HUES64 (cell line): ENCODE data around the gene C3orf70.

ENCODE experiments used
- H3K27ac ChIP-seq: 2 replicates; pipeline ENCODE4 v1.7.0; 2013; ENCODE audit warnings: low read depth, low read length, inconsistent platforms
- H3K27me3 ChIP-seq: 2 replicates; pipeline ENCODE4 v1.6.1; 2013; ENCODE audit warnings: mild to moderate bottlenecking, low read length; ENCODE audit not compliant: insufficient read depth
- H3K36me3 ChIP-seq: 2 replicates; pipeline ENCODE4 v1.6.1; 2013; ENCODE audit warnings: mild to moderate bottlenecking, low read length; ENCODE audit not compliant: insufficient read depth
- H3K4me1 ChIP-seq: 2 replicates; pipeline ENCODE4 v1.6.1; 2013; ENCODE audit warnings: mild to moderate bottlenecking, low read length, moderate library complexity; ENCODE audit not compliant: insufficient read depth
- H3K4me3 ChIP-seq: 2 replicates; pipeline ENCODE4 v1.5.1; 2013; ENCODE audit warnings: mild to moderate bottlenecking, low read length, moderate library complexity
- H3K9ac ChIP-seq: 2 replicates; pipeline ENCODE4 v1.6.1; 2013; ENCODE audit warnings: mild to moderate bottlenecking, low read depth, low read length
- H3K9me3 ChIP-seq: 2 replicates; pipeline ENCODE4 v1.6.1; 2013; ENCODE audit warnings: low read depth, low read length; ENCODE audit not compliant: insufficient read depth
- WGBS: fragments of 150-250, 120-280 bp; methylation state at CpG from one replicate; pipeline ENCODE4 v1.1.7; 2013; ENCODE audit warnings: missing lambda C conversion rate; 5-methylcytosine and 5-hydroxymethylcytosine counted together

The C3orf70 gene

GRCh38 chr3:185172086-185173049 is 19.5 kb upstream of the C3orf70 start:
- no peak overlapping the region for H3K9ac ChIP-seq
- H3K27me3 ChIP-seq = no peaks in the 10 kb centered on the region
- no peak overlapping the region for H3K27ac ChIP-seq
- H3K4me1 ChIP-seq = peaks cover 12% of the 10 kb centered on the region
- no peak overlapping the region for H3K4me3 ChIP-seq
- no peaks in the 10 kb centered on the region for H3K36me3 ChIP-seq
- no peaks in the 10 kb centered on the region for H3K9me3 ChIP-seq
- 82% methylated on average over 11 of the region's 11 CpGs for WGBS

DNA sequence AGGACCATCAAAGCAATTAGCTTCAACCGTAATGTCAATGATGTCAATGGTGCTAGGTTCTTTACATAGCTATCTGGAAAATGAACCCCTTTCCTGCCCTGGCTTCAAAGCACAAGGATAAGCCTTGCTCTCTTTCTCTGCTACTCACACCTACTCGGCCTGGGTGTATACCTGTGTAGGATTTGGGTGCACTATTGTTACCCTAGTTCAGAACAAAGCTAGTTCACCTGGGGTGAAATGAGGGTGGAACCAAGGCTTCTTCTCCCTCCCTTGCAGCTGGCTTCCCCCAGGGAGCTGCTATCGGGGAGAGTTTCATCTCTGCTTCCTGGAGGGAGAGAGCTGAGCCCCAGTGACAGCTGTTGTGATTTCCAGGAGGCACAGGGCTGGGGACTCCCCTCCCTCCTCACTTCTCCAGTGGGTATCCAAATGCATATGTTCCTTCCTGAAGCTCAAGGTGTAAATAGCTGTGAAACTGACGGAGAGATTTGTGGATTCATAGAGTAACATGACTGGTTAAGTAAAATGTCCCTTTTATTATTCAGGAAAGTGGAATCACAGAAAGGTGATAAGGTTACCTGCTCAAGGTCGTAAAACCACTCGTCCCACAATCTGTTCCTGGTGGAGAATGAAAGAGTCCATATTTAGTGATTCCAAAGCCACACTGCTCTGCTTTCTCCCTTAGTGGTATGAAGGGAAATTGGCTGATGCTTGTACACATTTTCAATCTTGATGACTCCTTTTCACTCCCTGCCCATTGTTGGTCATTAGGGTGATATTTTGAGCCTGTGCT is 11.8 kb upstream of the C3orf70 start:
- H3K27ac ChIP-seq = no peak overlapping the region
- H3K4me1 ChIP-seq = no peaks in the 10 kb centered on the region
- H3K36me3 ChIP-seq = no peaks in the 10 kb centered on the region
- 70% methylated on average over 5 of the region's 6 CpGs for WGBS
- no peak overlapping the region for H3K9ac ChIP-seq
- H3K9me3 ChIP-seq = no peaks in the 10 kb centered on the region
- no peak overlapping the region for H3K4me3 ChIP-seq
- H3K27me3 ChIP-seq = no peaks in the 10 kb centered on the region

GRCh38 chr3:185162634-185163033 is 9.8 kb upstream of the C3orf70 start:
- no peaks in the 10 kb centered on the region for H3K36me3 ChIP-seq
- H3K9me3 ChIP-seq = no peaks in the 10 kb centered on the region
- no peak overlapping the region for H3K9ac ChIP-seq
- no peak overlapping the region for H3K4me3 ChIP-seq
- 89% methylated on average over 8 of the region's 8 CpGs for WGBS
- H3K4me1 ChIP-seq = no peaks in the 10 kb centered on the region
- no peaks in the 10 kb centered on the region for H3K27me3 ChIP-seq
- H3K27ac ChIP-seq = no peak overlapping the region

GRCh38 chr3:185161761-185162160 is 8.9 kb upstream of the C3orf70 start:
- no peaks in the 10 kb centered on the region for H3K4me1 ChIP-seq
- 92% methylated on average over 4 of the region's 5 CpGs for WGBS
- no peaks in the 10 kb centered on the region for H3K36me3 ChIP-seq
- no peak overlapping the region for H3K4me3 ChIP-seq
- no peaks in the 10 kb centered on the region for H3K9me3 ChIP-seq
- no peak overlapping the region for H3K27ac ChIP-seq
- H3K27me3 ChIP-seq = no peaks in the 10 kb centered on the region
- no peak overlapping the region for H3K9ac ChIP-seq

GRCh38 chr3:185157347-185157746 is 4.5 kb upstream of the C3orf70 start:
- peaks cover 13% of the 10 kb centered on the region for H3K27me3 ChIP-seq
- no peaks in the 10 kb centered on the region for H3K9me3 ChIP-seq
- no peak overlapping the region for H3K27ac ChIP-seq
- 89% methylated on average over 3 of the region's 3 CpGs for WGBS
- H3K36me3 ChIP-seq = no peaks in the 10 kb centered on the region
- no peak overlapping the region for H3K4me3 ChIP-seq
- no peak overlapping the region for H3K9ac ChIP-seq
- H3K4me1 ChIP-seq = no peaks in the 10 kb centered on the region

GRCh38 chr3:185155678-185156077 is 2.8 kb upstream of the C3orf70 start:
- Histone ChIP-seq H3K36me3 (no peaks in the 10 kb centered on the region), H3K27me3 (peaks cover 30% of the 10 kb centered on the region), H3K9me3 (no peaks in the 10 kb centered on the region), H3K4me1 (peaks cover 7% of the 10 kb centered on the region; the same call in 1 of the 2 replicates), H3K27ac (no peak overlapping the region), H3K9ac (no peak overlapping the region), H3K4me3 (no peak overlapping the region)
- WGBS = 86% methylated on average over 4 of the region's 5 CpGs

DNA sequence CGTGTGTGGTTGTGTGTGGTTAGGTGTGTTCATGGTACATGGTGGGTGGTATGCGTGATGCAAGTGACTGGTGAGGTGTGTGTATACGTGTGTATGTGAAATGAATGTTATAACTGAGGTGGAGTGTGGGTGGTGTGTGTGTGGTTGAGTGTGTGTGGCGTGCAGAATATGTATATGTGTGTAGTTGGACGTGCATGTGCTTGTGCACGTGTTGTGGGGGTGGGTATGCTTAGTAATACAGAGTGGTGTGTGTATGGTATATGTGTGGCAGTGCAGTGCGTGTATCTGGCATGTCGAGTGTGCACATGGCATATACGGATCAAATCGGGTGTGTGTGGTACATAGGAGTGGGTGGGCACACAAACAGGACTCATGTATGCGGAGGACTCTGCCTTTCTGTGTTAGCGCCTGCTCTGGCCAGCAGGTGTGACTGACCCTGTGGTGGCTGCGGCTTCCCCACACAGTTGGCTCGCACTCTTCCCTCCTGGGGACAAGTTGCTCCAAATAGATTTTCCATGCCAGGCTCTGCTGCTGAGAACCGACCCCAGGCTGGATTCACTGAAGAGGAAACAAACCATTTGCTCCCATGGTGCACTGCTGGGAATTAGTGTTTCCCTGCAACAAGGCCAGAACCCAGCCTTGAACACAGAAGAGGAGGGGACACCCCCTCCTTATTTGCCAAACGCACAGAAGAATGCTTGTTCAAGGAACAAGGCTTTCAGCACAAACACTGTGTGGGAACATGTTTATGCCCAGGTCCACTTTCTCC is 1.2 kb upstream of the C3orf70 start:
- Histone ChIP-seq H3K27me3 (peaks cover 42% of the 10 kb centered on the region), H3K4me1 (peaks cover 7% of the 10 kb centered on the region; the same call in 1 of the 2 replicates), H3K4me3 (no peak overlapping the region), H3K27ac (no peak overlapping the region), H3K9me3 (no peaks in the 10 kb centered on the region), H3K9ac (no peak overlapping the region), H3K36me3 (no peaks in the 10 kb centered on the region)
- WGBS = 76% methylated on average over 16 of the region's 16 CpGs

DNA sequence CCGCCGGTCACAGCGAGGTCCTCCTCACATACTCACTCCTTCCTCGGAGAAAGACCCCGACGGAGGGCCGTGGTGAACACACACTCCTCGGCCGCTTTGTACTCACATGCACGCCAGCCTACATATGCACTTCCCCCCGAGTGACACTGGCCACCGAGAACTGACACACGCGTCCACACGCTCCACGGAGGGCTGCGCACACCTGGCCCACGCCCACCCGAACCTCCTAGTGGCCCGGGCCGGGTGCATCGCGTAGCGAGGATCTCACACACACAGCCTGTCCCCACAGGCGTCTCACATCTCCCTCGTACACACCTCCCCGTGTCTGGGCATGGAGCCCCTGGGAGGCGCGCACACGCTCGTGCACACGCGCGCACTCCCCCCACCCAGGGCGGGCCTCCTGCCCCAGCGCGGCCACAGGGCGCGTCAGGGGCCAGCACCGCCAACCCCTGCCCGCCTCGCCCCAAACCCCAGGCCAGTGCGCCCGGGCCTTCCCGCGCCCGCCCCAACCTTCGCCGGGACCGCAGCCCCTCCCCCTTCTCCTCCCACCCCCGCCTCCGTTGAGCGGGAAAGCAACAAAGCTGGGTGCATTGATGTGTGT is 411 bp upstream of the C3orf70 start:
- 1% methylated on average over 51 of the region's 53 CpGs for WGBS
- Histone ChIP-seq H3K27ac (no peak overlapping the region), H3K9ac (peak overlapping the region; percentile 65), H3K4me3 (peak overlapping the region; percentile 61), H3K4me1 (peaks cover 7% of the 10 kb centered on the region; the same call in 1 of the 2 replicates), H3K27me3 (peaks cover 42% of the 10 kb centered on the region), H3K36me3 (no peaks in the 10 kb centered on the region), H3K9me3 (no peaks in the 10 kb centered on the region)

GRCh38 chr3:185151964-185152409 is 873 bp downstream of the C3orf70 start:
- no peaks in the 10 kb centered on the region for H3K9me3 ChIP-seq
- WGBS = 9% methylated on average over 9 of the region's 9 CpGs
- no peak overlapping the region for H3K27ac ChIP-seq
- H3K4me3 ChIP-seq = peak overlapping the region; percentile 61
- no peaks in the 10 kb centered on the region for H3K36me3 ChIP-seq
- peaks cover 42% of the 10 kb centered on the region for H3K27me3 ChIP-seq
- peak overlapping the region; percentile 65 for H3K9ac ChIP-seq
- H3K4me1 ChIP-seq = peaks cover 12% of the 10 kb centered on the region

DNA sequence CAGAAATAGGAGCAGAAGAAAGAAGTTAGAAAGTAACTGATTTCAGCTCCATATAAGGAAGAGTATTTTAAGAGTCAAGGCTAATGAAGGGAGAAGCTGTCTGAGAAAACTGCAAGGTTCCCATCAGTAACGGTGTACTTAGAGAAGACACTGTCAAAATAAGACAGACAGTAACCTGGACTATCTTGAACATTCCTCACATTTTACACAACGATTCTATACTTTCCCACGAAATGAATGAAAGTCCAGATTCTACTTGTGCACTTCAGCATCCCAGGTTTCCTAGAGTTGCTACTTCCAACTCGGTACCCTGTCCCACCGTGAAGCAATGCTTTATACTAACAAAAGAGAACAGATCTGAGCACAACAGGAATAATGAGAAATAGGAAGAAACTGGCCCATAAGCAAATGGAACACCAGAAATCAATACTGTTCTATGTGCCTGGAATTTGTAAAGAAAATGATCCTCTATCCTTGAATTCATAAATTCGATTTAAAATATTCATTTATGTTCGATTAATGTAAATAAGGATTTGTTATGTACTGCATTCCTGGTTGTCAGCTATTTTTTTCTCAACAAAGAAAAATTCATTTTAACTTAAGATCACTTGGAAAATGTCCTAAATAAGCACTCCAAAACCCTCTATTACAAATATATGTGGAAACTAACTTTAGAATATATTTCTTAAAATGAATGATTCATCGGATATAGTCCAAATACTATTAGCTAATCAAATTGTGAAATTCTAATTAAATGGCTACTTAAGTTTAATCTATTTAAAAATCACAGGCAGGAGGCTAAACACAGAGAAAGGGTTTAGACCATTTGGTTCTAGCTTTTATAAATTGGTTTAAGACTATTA is 1.5 kb downstream of the C3orf70 start:
- Histone ChIP-seq H3K9ac (no peak overlapping the region), H3K4me3 (peak overlapping the region; percentile 61), H3K9me3 (no peaks in the 10 kb centered on the region), H3K36me3 (no peaks in the 10 kb centered on the region), H3K27me3 (peaks cover 42% of the 10 kb centered on the region), H3K4me1 (peaks cover 16% of the 10 kb centered on the region), H3K27ac (no peak overlapping the region)
- 66% methylated on average over 5 of the region's 8 CpGs for WGBS
